ENCODE data around the gene PGBD2.
"Not testable (repeated sequence)": the region's sequence is repeated elsewhere in the genome, so short reads cannot be mapped to it uniquely, and the experiment has no call there.

PGBD2 gene

GRCh38 chr1:248890549-248891498, 15.2 kb upstream of the PGBD2 start:
- no peak for DNase-seq (ENCODE audit: low spot score)

- no peak for DNase-seq (ENCODE audit: low spot score)
Measured at GRCh38 chr1:248891758-248892157, 14.3 kb upstream of the PGBD2 start.

GRCh38 chr1:248892590-248892989, 13.4 kb upstream of the PGBD2 start:
- DNase-seq (ENCODE audit: low spot score): no peak

GRCh38 chr1:248894837-248895236, 11.2 kb upstream of the PGBD2 start:
- no peak for DNase-seq (ENCODE audit: low spot score)

GRCh38 chr1:248897412-248898337, 8.4 kb upstream of the PGBD2 start:
- no peak for DNase-seq (ENCODE audit: low spot score)

- no peak for DNase-seq (ENCODE audit: low spot score)
Measured at GRCh38 chr1:248900637-248901036, 5.4 kb upstream of the PGBD2 start.

GRCh38 chr1:248901578-248901977, 4.5 kb upstream of the PGBD2 start:
- no peak for DNase-seq (ENCODE audit: low spot score)

GRCh38 chr1:248904437-248905216, 1.4 kb upstream of the PGBD2 start:
- DNase-seq (ENCODE audit: low spot score): no peak

GRCh38 chr1:248905662-248906008, 400 bp upstream of the PGBD2 start:
- no peak for DNase-seq (ENCODE audit: low spot score)

GRCh38 chr1:248906753-248907661, 972 bp downstream of the PGBD2 start:
- no peak for DNase-seq (ENCODE audit: low spot score)

- DNase-seq (ENCODE audit: low spot score): no peak
Measured at GRCh38 chr1:248910761-248911160, 4.7 kb downstream of the PGBD2 start.

- no peak for DNase-seq (ENCODE audit: low spot score)
Measured at GRCh38 chr1:248913933-248914332, 7.9 kb downstream of the PGBD2 start.

- DNase-seq (ENCODE audit: low spot score): no peak
Measured at GRCh38 chr1:248914796-248915381, 8.9 kb downstream of the PGBD2 start.

GRCh38 chr1:248918131-248918530, 12.1 kb downstream of the PGBD2 start:
- DNase-seq (ENCODE audit: low spot score): no peak

- no peak for DNase-seq (ENCODE audit: low spot score)
Measured at GRCh38 chr1:248923352-248924338, 17.6 kb downstream of the PGBD2 start.

- DNase-seq (ENCODE audit: low spot score): peak; percentile 80
Measured at GRCh38 chr1:248924696-248925532, 18.9 kb downstream of the PGBD2 start.

- not testable (repeated sequence) for DNase-seq (ENCODE audit: low spot score)
Measured at GRCh38 chr1:248925859-248926258, 19.8 kb downstream of the PGBD2 start.

GRCh38 chr1:248926401-248927182, 20.6 kb downstream of the PGBD2 start:
- DNase-seq (ENCODE audit: low spot score): peak; percentile 66

All from activated CD4-positive, alpha-beta T cell treated with anti-CD3 and anti-CD28 coated beads, Interleukin-2, Interleukin-4, amounts not matched to agents 100 ng/mL and 50 ng/mL, durations not matched to agents 16 hours and 8 hours (primary cell).